GM13977 (cell line): Measurements from ENCODE around the gene SLC1A2.

Experiments
- DNase-seq: peaks from one replicate; pipeline ENCODE4 v3.0.0; 2012; ENCODE audit warnings: low spot score
- CTCF ChIP-seq: IDR thresholded peaks from 2 replicates; pipeline ENCODE4 v1.5.1; 2012; ENCODE audit warnings: mild to moderate bottlenecking, control low read depth; ENCODE audit not compliant: insufficient read depth; ENCODE audit errors: extremely low read depth, missing control alignments
- in situ Hi-C: fragments of 300-500 bp; cut with MboI; formaldehyde crosslinking; loops from one replicate; pipeline ENCODE4 v1.12.0; 2022; ENCODE audit warnings: low sequenced_read_pairs, low pct_unique_long_range_greater_than_20kb, mixed read lengths, inconsistent platforms; ENCODE audit not compliant: unreplicated experiment

SLC1A2 gene

DNA sequence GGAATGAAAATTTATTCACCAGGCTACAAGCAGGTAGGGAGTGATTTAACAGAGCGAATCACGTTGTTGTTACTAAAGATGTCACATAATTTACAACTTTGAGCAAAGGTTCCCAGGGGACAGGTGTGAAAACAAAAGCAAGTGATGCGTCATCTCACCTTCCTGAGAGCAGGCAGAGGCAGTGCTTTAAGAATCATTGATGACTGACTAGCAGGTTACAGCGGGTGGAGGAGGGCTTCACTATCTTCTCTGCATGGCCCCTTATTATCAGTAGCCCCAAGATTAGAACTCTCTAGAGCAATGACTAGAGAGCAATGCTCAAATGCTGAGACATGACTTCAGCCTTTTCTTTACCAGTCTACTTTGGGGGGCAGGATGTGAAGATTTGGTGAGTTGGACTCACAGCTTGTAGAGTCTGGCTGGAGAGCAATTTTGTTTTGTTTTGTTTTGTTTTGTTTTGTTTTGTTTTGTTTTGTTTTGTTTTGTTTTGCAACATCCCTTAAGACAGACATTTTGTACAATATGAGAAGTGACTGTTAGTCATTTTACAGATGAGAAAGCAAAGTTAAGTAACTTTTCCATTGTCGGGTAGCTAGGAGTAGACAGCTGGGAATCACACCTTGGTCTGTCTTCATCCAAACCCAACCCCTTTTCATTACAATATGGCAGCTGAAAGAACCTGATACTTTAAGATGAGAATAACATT, 84.8 kb downstream of the SLC1A2 start:
- DNase-seq = peak; percentile 15
- in situ Hi-C loops = no loop called here
- no peak for TF ChIP-seq CTCF

- TF ChIP-seq CTCF = no peak
- no peak for DNase-seq
- in situ Hi-C loops = no loop called here
These were observed 86.8 kb downstream of the SLC1A2 start for GRCh38 chr11:35332524-35332923.

GRCh38 chr11:35330931-35331330, 88.4 kb downstream of the SLC1A2 start:
- DNase-seq = no peak
- no peak for TF ChIP-seq CTCF
- in situ Hi-C loops = no loop called here

GRCh38 chr11:35330156-35330889, 89.0 kb downstream of the SLC1A2 start:
- DNase-seq = no peak
- in situ Hi-C loops = no loop called here
- TF ChIP-seq CTCF = no peak

DNA sequence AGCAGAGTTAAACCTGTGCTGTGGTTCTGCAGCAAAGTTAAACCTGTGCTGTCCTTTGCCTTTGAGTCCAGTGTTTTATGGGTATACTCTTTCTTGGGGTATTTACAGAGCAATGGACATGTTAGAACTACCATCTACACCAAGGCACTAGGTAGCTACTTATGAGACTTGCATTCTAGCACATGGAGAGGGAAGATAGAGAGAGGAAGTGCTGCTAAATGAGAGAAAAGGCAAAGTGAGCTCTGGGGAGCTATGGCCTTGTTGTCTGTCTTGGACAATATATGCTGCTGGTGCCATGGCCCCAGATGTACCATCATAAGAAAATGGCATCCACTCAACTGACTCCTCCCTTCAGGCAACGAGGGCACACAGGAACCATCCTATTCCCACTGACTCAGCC, 91.5 kb downstream of the SLC1A2 start:
- in situ Hi-C loops = no loop called here
- TF ChIP-seq CTCF = no peak
- no peak for DNase-seq

GRCh38 chr11:35326266-35326879, 93.0 kb downstream of the SLC1A2 start:
- DNase-seq = no peak
- in situ Hi-C loops = no loop called here
- no peak for TF ChIP-seq CTCF
